GM21529 (cell line): ENCODE results near the gene MLLT1.
"Not testable (repeated sequence)": the region's sequence is repeated elsewhere in the genome, so short reads cannot be mapped to it uniquely, and the experiment has no call there.

ENCODE experiments used
- ATAC-seq: cut with Tn5 transposase; IDR thresholded peaks from one replicate; pipeline ENCODE4 v1.9.1; 2021; ENCODE audit not compliant: unreplicated experiment

Gene MLLT1, protein sequence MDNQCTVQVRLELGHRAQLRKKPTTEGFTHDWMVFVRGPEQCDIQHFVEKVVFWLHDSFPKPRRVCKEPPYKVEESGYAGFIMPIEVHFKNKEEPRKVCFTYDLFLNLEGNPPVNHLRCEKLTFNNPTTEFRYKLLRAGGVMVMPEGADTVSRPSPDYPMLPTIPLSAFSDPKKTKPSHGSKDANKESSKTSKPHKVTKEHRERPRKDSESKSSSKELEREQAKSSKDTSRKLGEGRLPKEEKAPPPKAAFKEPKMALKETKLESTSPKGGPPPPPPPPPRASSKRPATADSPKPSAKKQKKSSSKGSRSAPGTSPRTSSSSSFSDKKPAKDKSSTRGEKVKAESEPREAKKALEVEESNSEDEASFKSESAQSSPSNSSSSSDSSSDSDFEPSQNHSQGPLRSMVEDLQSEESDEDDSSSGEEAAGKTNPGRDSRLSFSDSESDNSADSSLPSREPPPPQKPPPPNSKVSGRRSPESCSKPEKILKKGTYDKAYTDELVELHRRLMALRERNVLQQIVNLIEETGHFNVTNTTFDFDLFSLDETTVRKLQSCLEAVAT

DNA sequence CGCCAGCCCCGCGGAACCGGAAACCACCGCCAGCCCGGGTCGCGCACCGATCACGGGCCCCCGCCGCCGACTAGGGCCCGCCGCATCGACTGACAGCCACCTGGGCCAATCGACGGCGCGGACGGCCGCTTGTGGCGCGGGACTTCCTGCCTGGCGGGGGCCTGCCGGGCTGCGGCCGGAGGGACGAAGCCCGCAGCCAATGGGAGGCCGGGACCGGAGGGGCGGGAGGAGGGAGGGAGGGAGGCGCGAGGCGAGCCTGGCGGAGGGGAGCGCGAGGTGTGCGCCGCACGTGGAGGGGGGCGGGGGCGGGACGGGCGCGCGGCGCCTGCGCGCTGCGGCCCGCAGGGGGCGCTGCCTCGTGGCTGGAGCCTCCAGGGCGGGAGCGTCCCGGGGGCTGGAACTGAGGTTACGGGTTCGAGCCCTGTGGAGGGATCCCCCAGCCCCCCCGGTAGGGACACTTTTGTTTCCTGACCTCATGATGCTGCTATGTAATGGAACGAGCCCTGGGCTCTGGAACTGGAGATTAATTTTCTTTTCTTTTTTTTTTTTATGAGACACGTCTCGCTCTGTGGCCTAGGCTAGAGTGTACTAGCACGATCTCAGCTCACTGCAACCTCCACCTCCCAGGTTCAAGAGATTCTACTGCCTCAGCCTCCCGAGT is at the start of gene MLLT1:
Gene MLLT1 (minus strand): TSS at position 45 of the 661 bp plus-strand sequence. CDS start 191 bp downstream, outside the sequence.
- ATAC-seq: peak; percentile 87

DNA sequence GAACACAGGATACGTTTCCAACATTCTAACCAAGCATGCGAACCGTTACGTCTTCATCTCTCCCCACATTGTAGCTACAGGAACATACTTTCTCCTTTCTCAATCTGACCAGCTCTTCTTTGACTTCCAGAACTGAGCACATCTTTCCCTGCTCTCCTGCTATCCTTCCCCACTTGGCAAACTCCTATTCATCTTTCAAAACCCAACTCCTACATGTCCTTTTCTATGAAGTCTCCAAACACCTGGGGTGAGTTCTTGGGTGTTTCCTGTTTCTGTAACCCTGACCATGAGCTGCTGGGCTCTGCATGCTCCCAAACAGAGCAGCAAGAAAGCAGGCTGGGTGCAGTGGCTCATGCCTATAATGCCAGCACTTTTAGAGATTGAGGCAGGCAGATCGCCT is 47.0 kb upstream of the MLLT1 start:
- ATAC-seq: no peak

DNA sequence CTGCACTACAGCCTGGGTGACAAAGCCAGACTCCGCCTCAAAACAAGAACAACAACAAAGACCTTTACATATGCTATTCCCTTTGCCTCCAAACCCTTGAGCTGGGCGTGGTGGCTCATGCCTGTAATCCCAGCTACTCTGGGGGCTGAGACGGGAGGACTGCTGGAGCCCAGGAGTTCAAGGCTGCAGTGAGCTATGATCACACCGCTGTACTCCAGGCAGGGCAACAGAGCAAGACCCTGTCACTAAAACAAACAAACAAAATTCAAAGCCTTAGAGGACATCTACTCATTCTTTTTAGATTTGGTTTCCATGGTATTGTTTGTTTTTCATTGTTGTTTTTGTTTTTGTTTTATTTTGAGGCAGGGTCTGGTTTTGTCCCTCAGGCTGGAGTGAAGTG is 45.8 kb upstream of the MLLT1 start:
- ATAC-seq: no peak

DNA sequence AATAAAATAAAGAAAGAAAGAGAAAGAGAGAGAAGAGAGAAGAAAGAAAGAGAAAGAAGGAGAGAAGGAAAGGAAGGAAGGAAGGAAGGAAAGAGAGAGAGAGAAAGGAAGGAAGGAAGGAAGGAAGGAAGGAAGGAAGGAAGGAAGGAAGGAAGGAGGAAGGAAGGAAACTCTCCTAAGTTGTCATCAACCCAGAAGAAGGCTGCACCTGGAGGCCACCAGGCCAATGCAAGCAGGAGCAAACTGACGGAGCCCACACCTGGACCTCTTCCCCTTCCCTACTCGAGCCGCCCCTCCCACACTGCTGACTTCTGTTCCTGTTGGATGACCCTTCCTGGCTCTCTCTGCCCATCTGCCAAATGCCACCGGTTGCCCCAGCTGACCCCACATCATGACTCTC is 45.0 kb upstream of the MLLT1 start:
- ATAC-seq: no peak

DNA sequence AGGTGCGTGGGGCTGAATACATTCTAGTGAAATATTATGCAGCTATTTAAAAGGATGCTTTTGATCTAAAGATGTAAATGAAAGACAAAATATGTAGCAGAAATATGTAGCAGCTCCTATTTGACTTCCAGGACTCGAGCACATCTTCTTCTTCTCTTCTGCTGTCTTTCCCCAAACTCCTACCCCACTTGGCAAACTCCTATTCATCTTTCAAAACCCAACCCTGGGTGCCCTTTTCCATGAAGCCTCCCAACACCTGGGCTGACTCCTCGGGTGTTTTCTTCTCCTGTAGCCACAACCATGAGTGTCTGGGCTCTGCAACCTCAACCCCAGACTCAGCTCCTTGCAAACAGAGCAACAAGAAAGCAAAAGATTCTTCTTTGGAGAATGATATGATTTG is 42.5 kb upstream of the MLLT1 start:
- ATAC-seq: no peak

DNA sequence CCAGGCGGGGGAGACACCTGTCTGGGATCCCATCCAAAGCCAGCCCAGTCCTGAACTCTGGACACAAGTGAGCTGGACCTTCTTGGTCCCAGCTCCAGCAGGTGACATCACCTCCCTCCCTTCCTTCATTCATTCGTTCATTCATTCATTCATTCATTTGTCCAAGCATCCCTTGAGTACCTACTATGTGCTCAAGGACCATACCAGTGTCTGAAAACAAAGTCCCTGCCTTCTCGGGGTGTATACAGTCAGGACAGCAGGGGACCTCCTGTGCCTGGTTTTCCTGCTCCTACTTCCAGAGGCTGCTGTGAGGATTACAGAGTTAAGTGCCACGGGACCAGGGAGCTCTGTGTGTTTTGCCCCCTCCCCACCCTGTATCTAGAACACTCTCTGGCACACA is 39.6 kb upstream of the MLLT1 start:
- ATAC-seq: no peak

DNA sequence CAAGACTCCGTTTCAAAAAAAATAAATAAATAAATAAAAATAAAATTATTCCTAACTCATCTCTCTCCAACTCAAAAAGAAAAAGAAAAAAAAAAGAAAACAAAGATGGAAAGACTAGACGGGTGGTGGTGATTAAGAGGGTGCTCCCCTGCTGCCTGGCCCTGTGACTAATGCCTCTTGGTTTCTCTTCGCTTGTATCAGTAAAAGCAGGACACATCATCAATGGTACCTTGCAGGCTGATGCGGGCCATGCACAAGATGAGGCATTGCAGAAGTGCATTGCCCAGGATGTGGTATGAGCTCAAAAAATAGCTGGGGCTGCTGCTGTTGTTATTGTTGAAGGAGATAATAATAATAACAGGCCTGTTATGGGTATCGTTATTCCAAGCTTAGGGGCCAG is 39.0 kb upstream of the MLLT1 start:
- no peak for ATAC-seq

DNA sequence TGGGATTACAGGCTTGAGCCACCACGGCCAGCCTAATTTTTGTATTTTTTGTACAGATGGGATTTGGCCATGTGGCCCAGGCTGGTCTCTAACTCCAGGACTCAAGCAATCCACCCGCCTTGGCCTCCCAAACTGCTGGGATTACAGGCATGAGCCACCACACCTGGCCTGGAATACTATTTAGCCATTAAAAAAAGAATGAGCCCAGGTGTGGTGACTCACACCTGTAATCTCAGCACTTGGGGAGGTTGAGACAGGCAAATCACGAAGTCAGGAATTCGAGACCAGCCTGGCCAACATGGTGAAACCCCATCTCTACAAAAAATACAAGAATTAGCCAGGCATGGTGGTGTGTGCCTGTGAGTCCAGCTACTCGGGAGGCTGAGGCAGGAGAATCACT is 35.9 kb upstream of the MLLT1 start:
- not testable (repeated sequence) for ATAC-seq

DNA sequence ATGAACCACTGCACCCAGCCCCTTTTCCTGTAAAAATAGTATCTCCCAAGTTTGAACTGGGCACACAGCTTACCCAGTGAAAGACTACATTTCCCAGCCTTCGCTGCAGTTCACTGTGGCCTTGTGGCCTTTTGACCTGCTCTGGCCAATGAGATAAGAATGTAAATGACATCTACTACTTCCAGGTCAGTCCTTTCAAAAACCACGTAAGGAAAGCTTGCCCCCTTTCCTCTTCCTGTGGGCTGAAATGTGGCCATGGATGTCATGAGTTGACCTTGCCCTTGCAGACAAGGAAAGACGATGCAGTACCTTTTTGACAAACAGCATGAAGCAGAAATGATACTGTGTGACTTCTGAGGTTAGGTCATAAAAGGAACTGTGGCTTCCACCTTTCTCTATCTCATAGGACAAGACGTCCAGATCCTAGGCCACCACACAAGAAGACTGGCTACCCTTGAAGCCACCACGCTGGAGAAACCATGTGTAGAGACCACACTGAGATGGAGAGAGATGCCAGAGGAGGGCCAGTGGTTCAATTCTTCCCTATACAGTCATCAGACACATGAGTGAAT is 33.7 kb upstream of the MLLT1 start:
- no peak for ATAC-seq

DNA sequence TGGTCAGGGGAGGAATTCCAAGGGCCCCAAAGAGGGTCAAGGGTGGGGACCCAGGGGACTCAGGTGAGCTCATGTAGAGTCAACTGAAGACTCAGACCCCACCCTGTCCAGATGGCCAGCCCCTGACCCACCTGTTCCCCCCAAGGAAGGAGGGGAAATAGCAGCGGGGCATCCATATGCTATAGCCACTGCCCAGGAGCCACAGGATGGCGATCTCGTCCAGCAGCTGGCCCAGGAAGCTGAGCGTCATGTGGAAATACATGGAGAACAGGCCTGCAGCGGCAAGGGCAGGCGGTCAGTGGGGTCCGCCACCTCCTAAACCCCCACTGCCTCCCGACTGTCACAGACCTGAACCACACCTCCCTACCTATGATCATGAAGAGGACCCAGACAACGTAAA is 32.2 kb upstream of the MLLT1 start:
- ATAC-seq: no peak

DNA sequence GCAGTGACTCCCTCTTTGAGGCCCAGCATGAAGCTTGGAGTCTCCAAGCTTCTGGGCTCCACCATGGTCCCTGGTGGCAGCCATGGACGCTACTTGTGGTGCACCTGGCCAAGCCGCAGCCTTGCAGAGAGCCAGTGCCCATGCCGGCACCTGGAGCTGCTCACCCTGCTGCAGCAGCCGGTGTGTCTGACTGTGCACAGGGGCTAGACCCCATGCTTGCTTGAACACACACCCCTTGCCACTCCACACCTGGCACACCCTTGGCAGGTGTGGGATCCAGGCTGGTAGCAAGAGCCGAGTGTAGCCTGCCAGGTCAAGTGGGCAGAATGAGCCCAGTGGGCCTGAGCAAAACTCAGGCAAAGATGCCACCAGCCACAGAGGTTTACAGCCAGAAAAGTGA is 18.6 kb upstream of the MLLT1 start:
- ATAC-seq: no peak

DNA sequence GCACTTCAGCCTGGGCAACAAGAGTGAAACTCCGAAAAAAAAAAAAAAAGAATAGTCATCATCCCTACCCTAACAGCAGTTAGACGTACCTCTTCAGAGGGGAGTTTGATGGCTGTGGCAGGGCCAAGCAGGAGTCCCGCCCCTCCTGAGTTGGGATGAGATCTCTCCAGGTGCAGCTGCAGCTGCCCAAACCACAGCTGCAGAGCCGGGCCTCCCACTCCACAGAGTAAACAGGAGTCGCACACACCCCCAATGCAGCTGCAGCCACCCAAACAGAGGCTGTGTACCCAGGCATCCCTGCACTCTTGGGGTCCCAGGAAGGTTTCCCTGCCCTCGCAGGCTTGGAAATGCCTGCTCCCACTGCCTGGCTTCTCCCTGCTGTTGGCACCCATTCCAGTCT is 17.4 kb upstream of the MLLT1 start:
- no peak for ATAC-seq

DNA sequence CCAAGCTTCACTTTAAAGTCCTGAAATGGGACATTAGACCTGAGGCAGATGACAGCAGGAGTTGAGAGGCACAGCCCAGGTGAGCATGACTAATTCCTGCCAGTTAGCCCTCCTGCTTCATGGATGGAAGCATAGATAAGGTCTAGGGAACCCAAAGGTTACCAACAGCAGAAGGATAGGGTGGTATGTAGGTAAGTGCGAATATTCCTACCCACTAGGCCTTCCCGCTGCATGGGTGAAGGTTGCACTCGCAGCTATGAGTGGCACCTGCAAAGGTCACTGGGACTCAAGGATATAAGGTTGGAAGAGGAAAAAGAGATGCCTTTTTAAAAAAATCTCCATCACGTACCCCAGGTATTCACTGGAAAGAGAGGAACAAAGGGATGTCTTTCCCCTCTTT is 12.2 kb upstream of the MLLT1 start:
- ATAC-seq: no peak

DNA sequence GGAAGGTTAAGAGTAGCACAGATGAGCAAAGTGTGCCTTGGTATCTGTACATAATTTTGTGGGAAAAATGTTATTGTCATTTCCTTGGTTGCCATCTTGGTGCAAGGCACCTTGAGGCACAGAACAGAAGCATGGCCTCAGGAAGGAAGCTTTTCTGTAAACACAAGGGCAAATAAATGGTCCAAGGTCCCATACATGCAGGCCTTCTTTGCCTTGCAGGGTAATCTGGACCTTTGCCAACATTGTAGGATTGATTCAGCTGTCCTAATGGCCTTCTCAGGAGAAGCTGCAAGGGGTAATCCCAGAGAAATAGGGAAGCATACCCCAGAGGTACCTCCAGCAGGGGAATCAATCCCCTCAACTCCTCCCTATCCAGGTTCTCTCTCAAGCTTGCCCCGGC is 9.0 kb upstream of the MLLT1 start:
- no peak for ATAC-seq

DNA sequence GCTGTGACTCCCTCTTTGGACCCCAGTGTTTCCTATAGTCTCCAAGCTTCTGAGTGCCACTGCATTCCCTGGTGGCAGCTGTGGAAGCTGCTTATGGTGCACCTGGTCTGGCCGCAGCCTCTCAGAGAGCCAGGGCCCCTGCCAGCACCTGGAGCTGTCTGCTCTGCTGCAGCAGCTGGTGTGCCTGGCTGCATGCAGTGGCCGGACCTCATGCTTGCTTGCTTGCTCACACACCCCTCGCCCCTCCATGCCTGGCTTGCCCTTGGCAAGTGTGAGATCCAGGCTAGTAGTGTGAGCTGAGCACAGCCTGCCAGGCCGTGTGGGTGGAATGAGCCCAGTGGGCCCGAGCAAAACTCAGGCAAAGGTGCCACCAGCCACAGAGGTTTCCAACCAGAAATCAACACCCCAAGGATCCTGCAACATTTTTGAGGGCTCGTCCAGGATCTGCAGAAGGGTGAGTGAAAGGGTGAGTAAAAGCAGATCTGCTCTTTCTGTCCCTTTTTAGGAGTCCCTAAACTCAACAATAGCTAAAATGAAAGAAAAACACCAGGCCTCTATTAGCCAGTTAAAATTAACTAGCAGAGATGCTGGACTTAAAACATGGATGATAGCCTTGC is 7.6 kb upstream of the MLLT1 start:
- no peak for ATAC-seq

DNA sequence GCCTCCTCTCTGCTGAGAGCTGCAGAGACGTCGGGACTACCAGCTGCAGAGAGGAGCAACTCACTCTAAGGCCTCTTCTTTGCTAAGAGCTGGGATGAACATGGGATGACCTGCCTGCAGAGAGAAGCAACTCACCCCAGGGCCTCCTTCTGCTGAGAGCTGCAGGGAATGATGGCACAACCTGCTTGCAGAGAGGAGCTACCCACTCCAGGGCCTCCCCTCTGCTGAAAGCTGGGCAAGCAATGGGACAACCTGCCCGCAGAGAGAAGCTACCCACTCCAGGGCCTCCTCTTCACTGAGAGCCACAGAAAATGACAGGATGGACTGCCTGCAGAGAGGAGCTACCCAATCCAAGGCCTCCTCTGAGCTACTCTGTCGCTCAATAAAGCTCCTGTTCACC is 6.9 kb upstream of the MLLT1 start:
- ATAC-seq: no peak

DNA sequence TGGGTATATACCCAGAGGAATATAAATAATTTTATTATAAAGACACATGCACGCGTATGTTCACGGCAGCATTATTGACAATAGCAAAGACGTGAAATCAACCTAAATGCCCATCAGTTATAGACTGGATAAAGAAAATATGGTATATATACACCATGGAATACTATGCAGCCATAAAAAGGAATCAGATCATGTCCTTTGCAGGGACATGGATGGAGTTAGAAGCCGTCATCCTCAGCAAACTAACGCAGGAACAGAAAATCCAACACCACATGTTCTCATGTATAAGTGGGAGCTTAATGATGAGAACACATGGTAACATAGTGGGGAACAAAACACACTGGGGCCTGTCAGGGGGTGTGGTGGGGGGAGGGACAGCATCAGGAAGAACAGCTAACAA is 2.6 kb upstream of the MLLT1 start:
- ATAC-seq: not testable (repeated sequence)

DNA sequence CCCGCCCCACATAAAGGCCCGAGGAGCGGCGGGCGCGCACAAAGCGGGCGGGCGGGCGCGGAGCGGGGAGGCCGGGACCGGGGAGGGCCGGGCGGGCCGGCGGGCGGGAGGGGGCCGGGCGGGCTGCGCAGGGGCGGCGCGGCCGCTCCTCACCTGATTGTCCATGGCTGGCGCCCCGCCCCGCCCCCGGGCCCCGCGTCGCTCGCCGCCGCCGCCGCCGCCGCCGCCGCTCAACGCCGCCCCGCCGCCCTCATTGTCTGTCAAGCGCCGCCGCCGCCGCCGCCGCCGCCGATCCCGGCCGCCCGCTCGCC is 200 bp downstream of the MLLT1 start:
- ATAC-seq: peak; percentile 34

DNA sequence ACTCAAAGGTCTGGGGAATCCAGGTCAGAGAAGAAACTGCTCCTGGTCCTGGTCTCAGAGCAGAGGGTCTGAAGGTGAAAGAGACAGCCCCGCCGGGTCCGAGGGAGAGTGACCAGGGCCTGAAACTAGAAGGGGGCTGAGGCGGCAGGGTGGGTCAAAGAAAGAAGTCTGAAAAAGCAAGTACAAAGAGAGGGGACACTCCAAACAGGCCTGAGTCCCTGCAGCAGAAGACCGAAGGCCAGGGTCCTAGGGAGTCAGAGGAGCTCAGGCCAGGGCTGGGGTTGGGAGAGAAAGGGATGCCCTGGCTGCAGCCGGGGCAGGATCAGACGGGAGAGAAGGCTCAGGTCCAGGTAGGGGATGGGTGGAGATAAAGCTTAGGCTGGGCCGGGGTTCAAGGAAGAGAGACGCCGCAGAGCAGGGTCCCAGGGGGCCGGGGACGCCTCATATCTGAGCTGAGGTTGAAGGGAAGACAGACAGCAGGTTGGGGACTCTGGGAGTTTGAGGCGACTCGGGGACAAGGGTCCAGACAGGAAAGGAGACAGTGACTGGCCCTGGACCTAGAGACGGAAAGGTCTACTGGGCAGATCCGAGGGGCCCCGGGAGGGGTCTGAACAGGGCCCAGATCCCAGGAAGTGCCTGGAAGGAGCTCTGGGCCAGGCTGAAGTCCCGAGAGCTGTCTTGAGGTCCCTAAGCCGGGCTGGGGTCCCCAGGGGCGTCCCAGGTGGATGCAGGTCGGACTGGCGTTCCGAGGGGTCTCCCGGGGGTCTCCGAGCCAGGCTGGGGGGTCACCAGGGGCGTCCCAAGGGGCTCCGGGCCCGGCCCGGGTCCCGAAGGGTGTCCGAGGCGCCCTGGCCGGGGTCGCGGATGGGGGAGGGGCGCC is 795 bp downstream of the MLLT1 start:
- ATAC-seq: no peak

DNA sequence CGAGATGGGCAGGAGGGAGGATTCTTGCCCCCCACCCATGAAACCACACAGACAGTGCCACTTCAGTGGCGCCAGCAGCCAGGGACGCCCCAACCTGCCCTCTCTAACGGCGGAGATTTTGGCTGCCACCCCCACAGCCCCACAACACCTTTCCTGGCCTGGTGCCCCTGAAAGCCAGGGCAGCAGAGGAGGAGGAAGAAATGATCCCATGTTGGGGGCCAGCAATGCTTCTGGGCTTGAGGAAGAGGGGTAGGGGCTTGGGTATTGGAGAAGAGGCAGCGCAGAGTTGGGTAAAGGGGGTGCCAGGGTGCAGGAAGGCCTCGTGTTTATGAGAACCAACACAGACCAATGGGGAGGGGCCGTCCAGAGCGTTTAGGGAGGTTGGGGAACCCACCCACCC is 1.7 kb downstream of the MLLT1 start:
- ATAC-seq: no peak

DNA sequence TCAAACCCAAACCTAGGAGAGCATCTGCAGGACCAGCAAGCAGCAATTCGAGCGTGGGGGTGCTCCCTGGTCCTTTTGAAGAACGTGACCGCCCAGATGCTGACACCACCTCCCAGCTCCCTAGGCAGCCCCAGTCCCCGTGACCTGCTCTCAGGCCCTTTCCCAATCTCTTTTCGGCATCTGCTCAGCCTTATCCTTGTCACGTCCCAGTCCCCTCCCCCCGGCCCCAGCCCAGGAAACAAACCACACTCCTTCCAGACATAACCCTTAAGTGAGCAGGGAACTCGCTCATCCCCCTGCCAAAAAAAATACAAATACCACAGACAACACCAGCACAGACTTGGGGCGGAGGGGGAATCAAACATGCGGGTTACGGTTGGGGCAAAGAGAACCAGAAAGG is 3.3 kb downstream of the MLLT1 start:
- ATAC-seq: no peak
